Measurements from ENCODE around the gene FGD4. TPM values are rescaled to one million over a fixed set of nuclear protein-coding genes. Genes with fewer than 3 reads are reported as not detected.

FGD4 gene
- total and polyA plus RNA-seq, 9 of the 15 experiments (the other 6 are each of a cell fraction or from before 2014, with no cell fraction given) = 0.05 to 0.51 (median 0.27) TPM

DNA sequence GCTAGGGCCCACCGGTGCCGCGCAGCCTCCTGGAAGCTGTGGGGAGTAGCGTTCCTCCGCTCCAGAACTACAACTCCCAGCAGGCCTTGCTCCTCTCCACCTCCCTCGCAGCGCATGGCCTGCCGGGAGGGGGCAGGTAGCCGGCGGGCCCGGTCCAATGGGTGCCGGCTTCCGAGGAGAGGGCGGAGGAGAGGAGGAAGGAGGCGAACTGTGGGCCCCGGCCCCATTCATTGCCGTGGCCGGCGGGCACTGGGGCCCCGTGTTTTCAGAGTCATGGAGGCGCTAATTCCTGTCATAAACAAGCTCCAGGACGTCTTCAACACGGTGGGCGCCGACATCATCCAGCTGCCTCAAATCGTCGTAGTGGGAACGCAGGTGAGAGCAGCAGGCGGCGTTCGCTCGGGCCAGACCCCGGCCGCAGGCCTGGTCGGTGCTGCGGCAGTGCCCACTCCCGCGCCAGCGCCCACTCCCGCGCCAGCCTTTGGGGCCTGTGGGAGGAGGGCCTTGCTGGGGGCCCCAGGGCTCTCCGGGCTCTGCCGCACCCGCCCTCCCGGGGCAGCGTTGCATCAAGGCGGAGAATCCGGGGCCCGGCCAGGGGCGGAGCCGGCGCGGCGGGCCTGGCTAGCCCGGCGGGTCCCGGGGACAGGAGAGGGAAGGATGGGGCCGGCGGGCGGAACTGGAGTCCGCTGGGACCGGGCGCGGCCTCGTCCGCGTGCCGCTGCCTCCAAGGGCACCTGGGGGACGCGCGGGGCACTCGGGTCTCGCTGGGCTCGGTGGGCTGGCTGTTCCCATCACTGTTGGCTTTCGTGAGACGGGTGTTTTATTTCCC is 279.9 kb downstream of the FGD4 start, which contains the start of gene DNM1L (continued):
- TF ChIP-seq, protein P1, sequence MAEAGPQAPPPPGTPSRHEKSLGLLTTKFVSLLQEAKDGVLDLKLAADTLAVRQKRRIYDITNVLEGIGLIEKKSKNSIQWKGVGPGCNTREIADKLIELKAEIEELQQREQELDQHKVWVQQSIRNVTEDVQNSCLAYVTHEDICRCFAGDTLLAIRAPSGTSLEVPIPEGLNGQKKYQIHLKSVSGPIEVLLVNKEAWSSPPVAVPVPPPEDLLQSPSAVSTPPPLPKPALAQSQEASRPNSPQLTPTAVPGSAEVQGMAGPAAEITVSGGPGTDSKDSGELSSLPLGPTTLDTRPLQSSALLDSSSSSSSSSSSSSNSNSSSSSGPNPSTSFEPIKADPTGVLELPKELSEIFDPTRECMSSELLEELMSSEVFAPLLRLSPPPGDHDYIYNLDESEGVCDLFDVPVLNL (CRISPR knock-in tag; IDR thresholded peaks at IDR 0.05; ENCODE audit: low read depth) = 0 out of 2 replicates have a peak, but pooled peaks have one; percentile 58
- TF ChIP-seq FUS (optimal IDR thresholded peaks at IDR 0.05; ENCODE audit: low read depth, low read length) = peak; percentile 55
- TF ChIP-seq ZNF431 (CRISPR knock-in tag; IDR thresholded peaks at IDR 0.05) = no peak
- no peak for TF ChIP-seq IRF1 (CRISPR knock-in tag; IDR thresholded peaks at IDR 0.05; ENCODE audit: borderline replicate concordance)
- TF ChIP-seq, protein P2, sequence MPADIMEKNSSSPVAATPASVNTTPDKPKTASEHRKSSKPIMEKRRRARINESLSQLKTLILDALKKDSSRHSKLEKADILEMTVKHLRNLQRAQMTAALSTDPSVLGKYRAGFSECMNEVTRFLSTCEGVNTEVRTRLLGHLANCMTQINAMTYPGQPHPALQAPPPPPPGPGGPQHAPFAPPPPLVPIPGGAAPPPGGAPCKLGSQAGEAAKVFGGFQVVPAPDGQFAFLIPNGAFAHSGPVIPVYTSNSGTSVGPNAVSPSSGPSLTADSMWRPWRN (IDR thresholded peaks at IDR 0.05; ENCODE audit: low read depth) = no peak
- peak; percentile 47; the same call in 1 of the 2 replicates for TF ChIP-seq ZNF197 (CRISPR knock-in tag; IDR thresholded peaks at IDR 0.05; ENCODE audit: low read depth)
- no peak for TF ChIP-seq ZNF57 (CRISPR knock-in tag; IDR thresholded peaks at IDR 0.05)
- TF ChIP-seq SMAD4 (CRISPR knock-in tag; conservative IDR thresholded peaks at IDR 0.05) = 0 out of 2 replicates have a peak, but pooled peaks have one; percentile 45
- TF ChIP-seq SMARCC2 (IDR thresholded peaks at IDR 0.05; ENCODE audit: low read depth) = no peak; the same call in 1 of the 2 replicates
- TF ChIP-seq PTRF (tag; IDR thresholded peaks at IDR 0.05) = no peak
- peak; percentile 91 for TF ChIP-seq CHD1 (IDR thresholded peaks at IDR 0.05; ENCODE audit: low read length)
- TF ChIP-seq SFPQ (IDR thresholded peaks at IDR 0.05; ENCODE audit: low read depth, low read length) = no peak

All from K562 (cell line).